Femur (tissue), 1 donor: ENCODE measurements around the gene ARPP19.
"Not testable (repeated sequence)": the region's sequence is repeated elsewhere in the genome, so short reads cannot be mapped to it uniquely, and the experiment has no call there.

Experiments used
- DNase-seq: peaks from one replicate; pipeline ENCODE4 v3.0.0-alpha.2; 2017

ARPP19 gene

GRCh38 chr15:52551186-52551585 is 17.6 kb downstream of the ARPP19 start:
- not testable (repeated sequence) for DNase-seq

- no peak for DNase-seq
Measured at GRCh38 chr15:52546031-52546751, 22.6 kb downstream of the ARPP19 start.

GRCh38 chr15:52540374-52541012 is 28.3 kb downstream of the ARPP19 start:
- no peak for DNase-seq

GRCh38 chr15:52537459-52537858 is 31.4 kb downstream of the ARPP19 start:
- no peak for DNase-seq

GRCh38 chr15:52532427-52532826 is 36.4 kb downstream of the ARPP19 start:
- no peak for DNase-seq

GRCh38 chr15:52529940-52530339 is 38.9 kb downstream of the ARPP19 start:
- no peak for DNase-seq

- no peak for DNase-seq
Measured at GRCh38 chr15:52529341-52529924, 39.4 kb downstream of the ARPP19 start.

GRCh38 chr15:52528564-52529340 is 40.1 kb downstream of the ARPP19 start, which contains the start of gene MYO5A:
MYO5A (minus strand) TSS chr15:52528880; CDS start chr15:52528806, 74 bp downstream.
- peak; percentile 74 for DNase-seq

- no peak for DNase-seq
Measured at GRCh38 chr15:52527911-52528563, 40.8 kb downstream of the ARPP19 start.

- no peak for DNase-seq
Measured at GRCh38 chr15:52527196-52527910, 41.5 kb downstream of the ARPP19 start.

- no peak for DNase-seq
Measured at GRCh38 chr15:52524223-52525136, 44.4 kb downstream of the ARPP19 start.

- no peak for DNase-seq
Measured at GRCh38 chr15:52523647-52524046, 45.2 kb downstream of the ARPP19 start.

GRCh38 chr15:52523192-52523591 is 45.6 kb downstream of the ARPP19 start:
- no peak for DNase-seq

- DNase-seq, result no peak
Measured at GRCh38 chr15:52521682-52522081, 47.1 kb downstream of the ARPP19 start.

- DNase-seq, result no peak
Measured at GRCh38 chr15:52520421-52520820, 48.4 kb downstream of the ARPP19 start.

- DNase-seq, result no peak
Measured at GRCh38 chr15:52518487-52519371, 50.1 kb downstream of the ARPP19 start.

- DNase-seq, result no peak
Measured at GRCh38 chr15:52517014-52517413, 51.8 kb downstream of the ARPP19 start.

GRCh38 chr15:52515343-52515742 is 53.5 kb downstream of the ARPP19 start:
- DNase-seq, result no peak

- DNase-seq, result no peak
Measured at GRCh38 chr15:52514482-52514881, 54.3 kb downstream of the ARPP19 start.

- not testable (repeated sequence) for DNase-seq
Measured at GRCh38 chr15:52512869-52513268, 56.0 kb downstream of the ARPP19 start.
